ENCODE data around the gene KRTAP15-1.

GRCh38 chr21:30443226-30443625 is 3.2 kb downstream of the KRTAP15-1 start:
- TF ChIP-seq CTCF (conservative IDR thresholded peaks at IDR 0.05; ENCODE audit: low read depth, low read length) (no peak), EZH2 (IDR thresholded peaks at IDR 0.05; ENCODE audit: borderline replicate concordance, low read depth, low read length, poor library complexity, severe bottlenecking) (no peak)

All from A673 (cell line).